Right lobe of liver (tissue), 6 donors: ENCODE data around the gene BICDL1. TPM values are rescaled to one million over a fixed set of nuclear protein-coding genes. Genes with fewer than 3 reads are reported as not detected.

Experiments used
- ATAC-seq, 4 donors: fragments of 200-7000 bp; cut with Tn5 transposase; one replicate each; pipeline ENCODE4 v1.9.1; 2020; ENCODE audit warnings: mild to moderate bottlenecking in 4 of 4, moderate library complexity in 4 of 4
- DNase-seq, 3 donors: peaks; one replicate each; pipeline ENCODE4 v3.0.0-alpha.2; 2020
- H3K27ac ChIP-seq, 3 donors: fragments of 200-600 bp; one replicate each; pipeline ENCODE4 v1.8.0; 2022
- H3K27me3 ChIP-seq, 2 donors: fragments of 200-600 bp; one replicate each; pipeline ENCODE4 v1.8.0; 2022
- H3K36me3 ChIP-seq, 4 donors: fragments of 200-600 bp; sonication (generic) in 1 of 4; one replicate each; pipeline versions ENCODE4 v1.5.1 to v1.8.0; 2017 to 2022; ENCODE audit warnings: control low read depth in 1 of 4
- H3K4me1 ChIP-seq, 4 donors: fragments of 200-600 bp; sonication (generic) in 1 of 4; one replicate each; pipeline versions ENCODE4 v1.5.1 to v1.8.0; 2017 to 2022; ENCODE audit warnings: control low read depth in 1 of 4
- H3K4me3 ChIP-seq, 3 donors: fragments of 200-600 bp; one replicate each; pipeline ENCODE4 v1.8.0; 2022
- H3K9me3 ChIP-seq, 4 donors: fragments of 200-600 bp; sonication (generic) in 1 of 4; one replicate each; pipeline versions ENCODE4 v1.5.1 to v1.8.0; 2017 to 2022; ENCODE audit warnings: control low read depth in 1 of 4
- CTCF ChIP-seq, 4 donors: fragments of 200-600 bp in 3 of 4; fragments of 450-650 bp in 1 of 4; IDR thresholded peaks; one replicate each; pipeline versions ENCODE4 v1.5.1 to v1.8.0; 2016 to 2022; ENCODE audit warnings: antibody characterized with exemption in 4 of 4, mild to moderate bottlenecking in 2 of 4
- POLR2A ChIP-seq: fragments of 450-650 bp; IDR thresholded peaks from one replicate; pipeline ENCODE4 v1.6.1; 2017; ENCODE audit warnings: antibody characterized with exemption, mild to moderate bottlenecking
- WGBS: methylation state at CpG from one replicate; pipeline ENCODE4 v1.1.6; 2018; ENCODE audit warnings: low coverage, low lambda C conversion rate; ENCODE audit not compliant: insufficient coverage; ENCODE audit errors: missing lambda C conversion rate; 5-methylcytosine and 5-hydroxymethylcytosine counted together
- intact Hi-C, 2 donors: fragments of 100-400 bp; cut with DNase I; formaldehyde crosslinking; loops; one replicate each; pipeline versions ENCODE4 v1.11.2 to v1.14.1; 2022
- total RNA-seq, 6 experiments: library from RNA; depleted of rRNA in 2 of 6; stranded (reverse); fragments of >200 nt in 2 of 6; fragmentation: NEBNext Ultra II Directional in 3 of 6; extraction: Animal tissue kit (Norgen Biotek cat#: 25700) in 3 of 6; gene quantifications; one replicate each; pipeline versions ENCODE4 v1.1.0 to v1.2.4, GENCODE V29; 2016 to 2023
- donor health status: DM: no; HTN: yes; CAD: no.
- donor health status: DM: no; HTN: no; CAD: no.
- donor health status: DM: no; HTN: no; CAD: no.
- donor health status: DM: no; HTN: yes; CAD: no.
- donor health status: DM: no; HTN: yes; CAD: no.

BICDL1 gene
- total RNA-seq, 6 experiments from 2014 or later: 1.5 to 13.0 (median 8.7) TPM

GRCh38 chr12:120101182-120101581 is 112.1 kb downstream of the BICDL1 start:
- Histone ChIP-seq H3K36me3 (peaks cover 3 to 41% (median 19%) of the 10 kb centered on the region in 4 donors), H3K4me3 (no peak overlapping the region), H3K27ac (no peak overlapping the region), H3K9me3 (no peaks in the 10 kb centered on the region), H3K4me1 (peaks cover 0 to 3% (median 0%) of the 10 kb centered on the region in 4 donors), H3K27me3 (no peaks in the 10 kb centered on the region)
- DNase-seq (no peak), ATAC-seq (peak in 3 of 4 donors; percentile 4 to 24 (median 8))
- WGBS: 57% methylated on average over 7 of the region's 11 CpGs
- TF ChIP-seq CTCF (IDR thresholded peaks at IDR 0.05) (no peak), POLR2A (no peak)
- intact Hi-C loops: no loop called here

- WGBS: 85% methylated on average over 2 of the region's 13 CpGs
- TF ChIP-seq POLR2A (no peak), CTCF (IDR thresholded peaks at IDR 0.05) (no peak)
- H3K36me3 ChIP-seq: peaks cover 3 to 36% (median 18%) of the 10 kb centered on the region in 4 donors
- DNase-seq (no peak), ATAC-seq (no peak)
- H3K27me3 ChIP-seq: no peaks in the 10 kb centered on the region
- intact Hi-C loops: no loop called here
- no peak overlapping the region for H3K27ac ChIP-seq
- H3K4me1 ChIP-seq: peaks cover 0 to 3% (median 0%) of the 10 kb centered on the region in 4 donors
- H3K4me3 ChIP-seq: no peak overlapping the region
- H3K9me3 ChIP-seq: no peaks in the 10 kb centered on the region
These were observed 112.6 kb downstream of the BICDL1 start for GRCh38 chr12:120101617-120102016.

- Histone ChIP-seq H3K27ac (no peak overlapping the region), H3K4me3 (no peak overlapping the region), H3K27me3 (no peaks in the 10 kb centered on the region), H3K9me3 (no peaks in the 10 kb centered on the region), H3K4me1 (peaks cover 0 to 3% (median 0%) of the 10 kb centered on the region in 4 donors), H3K36me3 (peaks cover 3 to 28% (median 14%) of the 10 kb centered on the region in 4 donors)
- WGBS: 83% methylated on average over 1 of the region's 30 CpGs
- intact Hi-C loops: no loop called here
- DNase-seq: no peak
- peak in 3 of 4 donors; percentile 7 to 42 (median 14) for ATAC-seq
- TF ChIP-seq CTCF (IDR thresholded peaks at IDR 0.05) (no peak), POLR2A (no peak)
These were observed 113.4 kb downstream of the BICDL1 start for GRCh38 chr12:120102189-120103043.

DNA sequence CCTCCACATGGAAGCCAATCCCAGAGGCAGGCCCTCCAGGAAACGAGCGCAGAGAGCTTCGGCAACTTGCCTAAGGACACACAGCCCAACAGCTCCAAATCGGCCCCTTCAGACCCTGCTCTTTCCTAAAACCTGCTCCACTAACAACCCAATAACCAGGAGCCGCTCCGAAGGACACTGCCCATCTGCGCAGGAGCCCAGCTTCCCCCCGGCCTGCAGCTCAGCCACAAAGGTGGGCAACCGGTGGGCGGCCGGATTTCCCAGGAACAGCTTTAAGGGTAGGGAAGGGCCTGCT is 114.0 kb downstream of the BICDL1 start:
- no peaks in the 10 kb centered on the region for H3K27me3 ChIP-seq
- no peak overlapping the region for H3K27ac ChIP-seq
- intact Hi-C loops: no loop called here
- H3K4me1 ChIP-seq: peaks cover 0 to 3% (median 0%) of the 10 kb centered on the region in 4 donors
- H3K9me3 ChIP-seq: no peaks in the 10 kb centered on the region
- peaks cover 3 to 28% (median 13%) of the 10 kb centered on the region in 4 donors for H3K36me3 ChIP-seq
- TF ChIP-seq POLR2A: no peak
- no peak for TF ChIP-seq CTCF (IDR thresholded peaks at IDR 0.05)
- DNase-seq: no peak
- WGBS: 60% methylated on average over 1 of the region's 11 CpGs
- H3K4me3 ChIP-seq: no peak overlapping the region
- no peak for ATAC-seq
